H1 (cell line): ENCODE measurements around the gene DCAF4. TPM values are rescaled to one million over a fixed set of nuclear protein-coding genes. Genes with fewer than 3 reads are reported as not detected.

ENCODE experiments used
- CTCF ChIA-PET: fragments of 300-600 bp; sonication (Branson Sonifier 250); formaldehyde crosslinking; loops from one replicate; lab custom pipeline; 2021; ENCODE audit not compliant: partially characterized antibody; lab: Charles Lee
- POLR2A ChIA-PET: fragments of 300-600 bp; sonication (Branson Sonifier 250); formaldehyde crosslinking; loops from one replicate; lab custom pipeline; 2021; ENCODE audit warnings: inconsistent platforms; ENCODE audit not compliant: partially characterized antibody; lab: Charles Lee
- DNase-seq, 2 experiments: peaks; one replicate each; pipeline versions ENCODE4 v3.0.0 to v3.0.0-alpha.2; 2010 to 2022; ENCODE audit warnings: low spot score in 2 of 2, low read depth in 1 of 2, mixed read lengths in 1 of 2
- FAIRE-seq: peaks from 2 replicates; lab custom pipeline; 2011; peaks lifted over from hg19 to GRCh38; lab: Jason Lieb, UNC
- H2AFZ ChIP-seq: 2 replicates; pipeline ENCODE4 v1.8.1; 2012; ENCODE audit warnings: low read length, inconsistent platforms
- H2AK5ac ChIP-seq: 2 replicates; pipeline ENCODE4 v1.6.1; 2013; ENCODE audit warnings: low read depth, low read length
- H2BK120ac ChIP-seq: replicated peaks from 2 replicates; pipeline ENCODE3; 2013; ENCODE audit warnings: low read depth, low read length, inconsistent platforms
- H2BK12ac ChIP-seq: 2 replicates; pipeline ENCODE4 v1.6.1; 2013; ENCODE audit warnings: low read depth, low read length
- H2BK15ac ChIP-seq: 2 replicates; pipeline ENCODE4 v1.6.1; 2013; ENCODE audit warnings: low read length
- H2BK20ac ChIP-seq: 2 replicates; pipeline ENCODE4 v1.6.1; 2013; ENCODE audit warnings: low read length
- H2BK5ac ChIP-seq: 2 replicates; pipeline ENCODE4 v1.6.1; 2013; ENCODE audit warnings: low read depth, low read length
- H3K14ac ChIP-seq: 2 replicates; pipeline ENCODE4 v1.6.1; 2013; ENCODE audit warnings: inconsistent platforms; ENCODE audit not compliant: insufficient read length
- H3K18ac ChIP-seq: 2 replicates; pipeline ENCODE4 v1.6.1; 2013; ENCODE audit warnings: low read length; ENCODE audit errors: extremely low read depth
- H3K23ac ChIP-seq: 2 replicates; pipeline ENCODE4 v1.6.1; 2013; ENCODE audit warnings: inconsistent platforms; ENCODE audit not compliant: insufficient read length
- H3K23me2 ChIP-seq: 2 replicates; pipeline ENCODE4 v1.6.1; 2013; ENCODE audit warnings: low read depth, low read length
- H3K27ac ChIP-seq: 2 replicates; pipeline ENCODE4 v1.6.1; 2011; ENCODE audit warnings: low read depth, low read length, inconsistent platforms
- H3K27me3 ChIP-seq, 4 experiments: replicated peaks in 1 of 4; 1 replicate in 1 of 4; 2 replicates in 3 of 4; pipeline versions ENCODE4 v1.6.1 to v1.8.1; 2011 to 2013; ENCODE audit warnings: low read length in 3 of 4, mild to moderate bottlenecking in 3 of 4, inconsistent platforms in 2 of 4, mixed read lengths in 2 of 4, moderate library complexity in 1 of 4; ENCODE audit not compliant: control insufficient read depth in 3 of 4, insufficient read depth in 3 of 4; ENCODE audit errors: extremely low read depth in 1 of 4
- H3K36me3 ChIP-seq, 4 experiments: 2 replicates each; pipeline versions ENCODE4 v1.6.1 to v1.8.1; 2011 to 2013; ENCODE audit warnings: mild to moderate bottlenecking in 4 of 4, low read length in 3 of 4, moderate library complexity in 2 of 4, control low read depth in 1 of 4, inconsistent platforms in 1 of 4; ENCODE audit not compliant: insufficient read depth in 4 of 4, control insufficient read depth in 2 of 4
- H3K4ac ChIP-seq: replicated peaks from 2 replicates; pipeline ENCODE3; 2013; ENCODE audit warnings: low read length, low read depth, mixed read lengths, inconsistent platforms; ENCODE audit not compliant: insufficient read length
- H3K4me1 ChIP-seq, 4 experiments: replicated peaks in 1 of 4; 1 replicate in 1 of 4; 2 replicates in 3 of 4; pipeline versions ENCODE4 v1.6.1 to v1.8.1; 2011 to 2013; ENCODE audit warnings: low read length in 3 of 4, inconsistent platforms in 2 of 4, mixed read lengths in 1 of 4; ENCODE audit not compliant: insufficient read depth in 4 of 4, control insufficient read depth in 3 of 4
- H3K4me2 ChIP-seq, 2 experiments: 2 replicates each; pipeline versions ENCODE4 v1.6.1 to v1.8.1; 2011 to 2013; ENCODE audit warnings: low read depth in 2 of 2, low read length in 2 of 2, control low read depth in 1 of 2, inconsistent platforms in 1 of 2, mild to moderate bottlenecking in 1 of 2; ENCODE audit not compliant: insufficient read depth in 1 of 2
- H3K4me3 ChIP-seq, 4 experiments: fragments of 200-600, 300-600 bp in 1 of 4; sonication (generic), shearing (Covaris generic), sonication (Bioruptor Twin) in 1 of 4; 2 replicates each; pipeline versions ENCODE4 v1.5.1 to v1.8.1; 2011 to 2016; ENCODE audit warnings: low read length in 4 of 4, low read depth in 3 of 4, control low read depth in 2 of 4, inconsistent platforms in 2 of 4, mild to moderate bottlenecking in 2 of 4, mixed read lengths in 1 of 4, moderate library complexity in 1 of 4; ENCODE audit not compliant: insufficient read depth in 2 of 4; ENCODE audit errors: extremely low read depth in 1 of 4
- H3K56ac ChIP-seq: replicated peaks from 2 replicates; pipeline ENCODE3; 2013; ENCODE audit warnings: low read depth, mild to moderate bottlenecking, mixed read lengths, low read length, inconsistent platforms; ENCODE audit not compliant: insufficient read length
- H3K79me1 ChIP-seq: 2 replicates; pipeline ENCODE4 v1.6.1; 2013; ENCODE audit warnings: low read depth, low read length, control low read depth
- H3K79me2 ChIP-seq, 2 experiments: 2 replicates each; pipeline versions ENCODE4 v1.6.1 to v1.8.1; 2012 to 2013; ENCODE audit warnings: low read length in 2 of 2, mild to moderate bottlenecking in 2 of 2, inconsistent platforms in 1 of 2; ENCODE audit not compliant: insufficient read depth in 2 of 2, control insufficient read depth in 1 of 2
- H3K9ac ChIP-seq, 4 experiments: replicated peaks in 1 of 4; 1 replicate in 1 of 4; 2 replicates in 3 of 4; pipeline versions ENCODE4 v1.6.1 to v1.8.1; 2011 to 2013; ENCODE audit warnings: low read depth in 3 of 4, low read length in 3 of 4, control low read depth in 2 of 4, mild to moderate bottlenecking in 2 of 4, moderate library complexity in 2 of 4, inconsistent platforms in 1 of 4; ENCODE audit errors: extremely low read depth in 1 of 4
- H3K9me3 ChIP-seq, 2 experiments: 2 replicates each; pipeline versions ENCODE4 v1.6.1 to v1.8.1; 2012 to 2013; ENCODE audit warnings: mild to moderate bottlenecking in 2 of 2, moderate library complexity in 2 of 2, control low read depth in 1 of 2, inconsistent platforms in 1 of 2, low read depth in 1 of 2, low read length in 1 of 2, mixed read lengths in 1 of 2; ENCODE audit not compliant: insufficient read depth in 2 of 2
- H4K20me1 ChIP-seq, 2 experiments: replicated peaks in 1 of 2; 2 replicates each; pipeline versions ENCODE3 to v1.8.1; 2011 to 2013; ENCODE audit warnings: inconsistent platforms in 2 of 2, low read length in 2 of 2, mild to moderate bottlenecking in 1 of 2; ENCODE audit not compliant: insufficient read depth in 2 of 2, control insufficient read depth in 1 of 2
- H4K5ac ChIP-seq: 2 replicates; pipeline ENCODE4 v1.6.1; 2013; ENCODE audit warnings: low read length, low read depth, mixed read lengths, inconsistent platforms; ENCODE audit not compliant: insufficient read length
- H4K8ac ChIP-seq: 2 replicates; pipeline ENCODE4 v1.8.0; 2013; ENCODE audit warnings: mild to moderate bottlenecking, moderate library complexity, low read length, inconsistent platforms; ENCODE audit not compliant: insufficient read depth; ENCODE audit errors: extremely low read depth
- H4K91ac ChIP-seq: replicated peaks from 2 replicates; pipeline ENCODE3; 2013; ENCODE audit warnings: low read length, mixed read lengths, inconsistent platforms; ENCODE audit not compliant: insufficient read length
- POLR2A ChIP-seq, 2 experiments: IDR thresholded peaks; 1 replicate in 1 of 2; 2 replicates in 1 of 2; pipeline ENCODE4 v1.6.1; 2011; ENCODE audit warnings: low read depth in 2 of 2, low read length in 2 of 2, mild to moderate bottlenecking in 2 of 2; ENCODE audit errors: control extremely low read depth in 1 of 2
- POU5F1 ChIP-seq: IDR thresholded peaks from 2 replicates; pipeline ENCODE4 v1.6.1; 2011; ENCODE audit warnings: low read depth, mild to moderate bottlenecking, low read length, moderate library complexity
- RXRA ChIP-seq: IDR thresholded peaks from 2 replicates; pipeline ENCODE4 v1.6.1; 2011; ENCODE audit warnings: low read depth, mild to moderate bottlenecking, low read length, moderate library complexity; ENCODE audit not compliant: insufficient read depth
- SIN3A ChIP-seq, 2 experiments: IDR thresholded peaks in 1 of 2; conservative IDR thresholded peaks in 1 of 2; 2 replicates each; pipeline ENCODE4 v1.6.1; 2011 to 2012; ENCODE audit warnings: low read length in 2 of 2, improper control_type of control experiment in 1 of 2, low read depth in 1 of 2, mild to moderate bottlenecking in 1 of 2
- SP2 ChIP-seq: IDR thresholded peaks from 2 replicates; pipeline ENCODE4 v1.6.1; 2012; ENCODE audit warnings: mild to moderate bottlenecking, low read length, inconsistent platforms
- TAF7 ChIP-seq: optimal IDR thresholded peaks from 2 replicates; pipeline ENCODE3; 2011; ENCODE audit warnings: low read depth, mild to moderate bottlenecking, inconsistent platforms, low read length, moderate library complexity, borderline replicate concordance
- WGBS, 2 experiments: shearing (Covaris generic) in 1 of 2; methylation state at CpG; one replicate each; pipeline versions ENCODE4 v1.1.6 to v1.1.7; 2013 to 2015; ENCODE audit warnings: low lambda C conversion rate in 2 of 2, mixed read lengths in 2 of 2, inconsistent platforms in 1 of 2, low coverage in 1 of 2, missing lambda C conversion rate in 1 of 2; ENCODE audit not compliant: insufficient replicate concordance in 2 of 2, insufficient coverage in 1 of 2, insufficient read length in 1 of 2; ENCODE audit errors: extremely low coverage in 1 of 2, missing lambda C conversion rate in 1 of 2; 5-methylcytosine and 5-hydroxymethylcytosine counted together
- polyA plus RNA-seq, 7 experiments: library from polyadenylated mRNA; depleted of rRNA in 3 of 7; stranded (reverse) in 5 of 7; unstranded in 2 of 7; fragments of >200 nt in 5 of 7; fragments of 200-250 nt in 2 of 7; gene quantifications; 1 replicate in 5 of 7; 2 replicates in 1 of 7; 4 replicates in 1 of 7; pipeline versions ENCODE4 v1.2.1 to v1.2.3, GENCODE V29; 2011 to 2013; ENCODE audit warnings: missing spikeins in 2 of 7, mixed read lengths in 2 of 7
- total RNA-seq: library from RNA; stranded (reverse); fragmentation: NEBNext Ultra II Directional; extraction: Animal tissue kit (Norgen Biotek cat#: 25700); gene quantifications from 2 replicates; pipeline ENCODE4 v1.2.1, GENCODE V29; 2021
- TF ChIP-seq, protein P1 (sequence below): IDR thresholded peaks from 2 replicates; pipeline ENCODE4 v1.6.1; 2012; ENCODE audit warnings: inconsistent platforms

Gene DCAF4
- total and polyA plus RNA-seq, 2 of the 8 experiments (the other 6 are each of a cell fraction or from before 2014, with no cell fraction given), result 17.0 to 21.1 TPM

GRCh38 chr14:72888636-72889201 lies 37.5 kb upstream of the DCAF4 start:
- Histone ChIP-seq H3K4me1 (peaks cover 14 to 31% (median 17%) of the 10 kb centered on the region in 4 experiments), H3K23me2 (peaks cover 4% of the 10 kb centered on the region), H3K18ac (no peak overlapping the region)
- POLR2A ChIA-PET, result interaction anchor here (0.6 kb wide), 1 partner anchor 1140 kb away, joined by 3 read pairs; no protein-coding TSS in a partner anchor
- no peak for TF ChIP-seq RXRA
- no peak for TF ChIP-seq POLR2A (IDR thresholded peaks at IDR 0.05; ENCODE audit: control extremely low read depth in 1 of 2, low read depth in 2 of 2, low read length in 2 of 2)
- TF ChIP-seq, protein P1, sequence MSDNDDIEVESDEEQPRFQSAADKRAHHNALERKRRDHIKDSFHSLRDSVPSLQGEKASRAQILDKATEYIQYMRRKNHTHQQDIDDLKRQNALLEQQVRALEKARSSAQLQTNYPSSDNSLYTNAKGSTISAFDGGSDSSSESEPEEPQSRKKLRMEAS, result no peak
- TF ChIP-seq TAF7, result no peak
- TF ChIP-seq POU5F1, result no peak
- TF ChIP-seq SIN3A (conservative IDR thresholded peaks at IDR 0.05 in 1 of 2, IDR thresholded peaks at IDR 0.05 in 1 of 2; ENCODE audit: low read depth in 1 of 2, low read length in 2 of 2), result no peak
- no peak for TF ChIP-seq SP2
- TF ChIP-seq, all 59 proteins: peak for 0
- no peak for FAIRE-seq
- H4K20me1 ChIP-seq, result no peaks in the 10 kb centered on the region
- H3K36me3 ChIP-seq, result no peaks in the 10 kb centered on the region
- H3K4me2 ChIP-seq, result no peak overlapping the region
- H4K91ac ChIP-seq, result no peak overlapping the region
- no peak overlapping the region for H3K4me3 ChIP-seq
- peaks cover 17 to 33% (median 30%) of the 10 kb centered on the region in 4 experiments for H3K27me3 ChIP-seq
- H2AFZ ChIP-seq, result no peak overlapping the region
- no peak overlapping the region for H3K27ac ChIP-seq
- H3K79me2 ChIP-seq, result no peaks in the 10 kb centered on the region
- H3K14ac ChIP-seq, result no peak overlapping the region
- H2BK120ac ChIP-seq, result no peak overlapping the region
- no peak overlapping the region for H2AK5ac ChIP-seq
- no peak overlapping the region for H2BK12ac ChIP-seq
- no peak overlapping the region for H2BK20ac ChIP-seq
- no peak overlapping the region for H4K8ac ChIP-seq
- H3K9me3 ChIP-seq, result peaks cover 0 to 2% of the 10 kb centered on the region in 2 experiments; a peak in 1 of 4 replicates
- H3K4ac ChIP-seq, result no peak overlapping the region
- no peak overlapping the region for H2BK15ac ChIP-seq
- H2BK5ac ChIP-seq, result no peak overlapping the region
- H4K5ac ChIP-seq, result no peak overlapping the region
- H3K9ac ChIP-seq, result no peak overlapping the region
- H3K56ac ChIP-seq, result no peak overlapping the region
- CTCF ChIA-PET, result interaction anchor here (0.6 to 1.4 kb wide), 6 partner anchors 12 to 387 kb away, joined by 3 read pairs; no protein-coding TSS in a partner anchor
- WGBS, 2 experiments, result 79% methylated on average over 2 of the region's 2 CpGs; no CpG with 5 or more reads in 1 of the 2 experiments
- no peak overlapping the region for H3K23ac ChIP-seq
- DNase-seq, result no peak
- H3K79me1 ChIP-seq, result no peaks in the 10 kb centered on the region
